GM18951 (cell line): ENCODE measurements around the gene DOK3.
"Not testable (repeated sequence)": the region's sequence is repeated elsewhere in the genome, so short reads cannot be mapped to it uniquely, and the experiment has no call there.

ENCODE experiments used
- POLR2A ChIP-seq: IDR thresholded peaks from 4 replicates; pipeline ENCODE4 v1.6.1; 2011; ENCODE audit warnings: mild to moderate bottlenecking; ENCODE audit not compliant: insufficient read length, insufficient read depth; ENCODE audit errors: extremely low read depth
- in situ Hi-C: fragments of 300-500 bp; cut with MboI; formaldehyde crosslinking; loops from one replicate; pipeline ENCODE4 v1.12.0; 2022; ENCODE audit warnings: low sequenced_read_pairs, mixed read lengths, inconsistent platforms; ENCODE audit not compliant: unreplicated experiment

Gene DOK3

GRCh38 chr5:177495243-177496060 is 14.2 kb downstream of the DOK3 start:
- in situ Hi-C loops, result no loop called here
- no peak for TF ChIP-seq POLR2A

GRCh38 chr5:177494346-177495195 is 15.1 kb downstream of the DOK3 start:
- in situ Hi-C loops, result no loop called here
- TF ChIP-seq POLR2A, result no peak

GRCh38 chr5:177493795-177494345 is 15.8 kb downstream of the DOK3 start:
- TF ChIP-seq POLR2A, result no peak
- in situ Hi-C loops, result no loop called here

GRCh38 chr5:177492841-177493240 is 16.8 kb downstream of the DOK3 start:
- TF ChIP-seq POLR2A, result no peak
- in situ Hi-C loops, result no loop called here

- no peak for TF ChIP-seq POLR2A
- in situ Hi-C loops, result no loop called here
Observed at GRCh38 chr5:177491983-177492746, 17.5 kb downstream of the DOK3 start.

- in situ Hi-C loops, result no loop called here
- TF ChIP-seq POLR2A, result no peak
Observed at GRCh38 chr5:177491429-177491945, 18.1 kb downstream of the DOK3 start.

DNA sequence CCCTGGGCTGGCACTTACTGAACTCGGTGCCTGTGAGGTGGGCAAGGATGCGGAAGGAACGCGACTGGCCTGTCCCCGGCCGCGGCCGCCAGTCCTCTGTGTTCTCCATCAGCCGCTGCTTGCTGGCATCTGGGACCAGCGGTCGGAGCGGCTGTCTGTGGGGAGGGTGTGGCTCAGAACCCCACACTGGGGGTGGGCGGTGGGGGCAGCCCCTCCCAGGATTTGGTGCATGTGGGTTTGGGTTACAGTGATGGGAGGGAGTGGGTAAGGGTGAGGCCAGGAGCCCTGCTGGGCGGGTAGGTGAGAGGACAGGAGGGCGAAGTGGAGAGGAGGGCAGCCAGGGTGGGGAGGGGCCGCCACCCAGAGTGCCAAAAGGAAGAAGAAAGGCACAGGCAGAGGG is 18.6 kb downstream of the DOK3 start:
- in situ Hi-C loops, result no loop called here
- no peak for TF ChIP-seq POLR2A

- in situ Hi-C loops, result no loop called here
- no peak for TF ChIP-seq POLR2A
Observed at GRCh38 chr5:177490311-177490991, 19.2 kb downstream of the DOK3 start.

DNA sequence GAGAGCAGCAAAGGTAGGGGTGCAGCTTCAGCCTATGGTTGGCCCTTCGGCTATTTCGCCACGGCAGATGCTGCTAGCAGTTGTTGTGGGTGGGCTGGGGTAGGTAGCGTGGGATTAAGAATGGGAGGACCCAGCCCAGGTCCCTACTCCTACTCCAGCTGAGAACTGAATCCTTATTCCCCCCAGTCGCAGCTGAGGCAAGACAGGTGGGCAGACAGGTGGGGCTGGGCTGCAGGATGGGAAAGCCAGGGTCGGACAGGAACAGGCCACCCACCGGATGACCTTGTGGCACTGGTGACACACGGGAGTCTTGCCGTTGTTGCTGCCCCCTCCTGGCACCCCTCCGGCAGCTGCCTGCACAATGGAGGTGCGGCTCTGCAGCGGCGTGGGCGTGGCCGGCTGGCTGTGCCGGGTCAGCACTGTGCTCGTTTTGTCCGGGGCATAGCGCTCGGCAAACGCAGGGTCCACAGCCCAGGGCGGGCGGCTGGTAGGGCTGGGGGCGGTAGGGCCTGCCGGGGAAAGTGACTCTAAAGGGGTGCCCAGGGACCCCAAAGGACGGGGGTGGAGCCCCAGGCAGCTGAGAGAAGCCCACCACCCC is 20.4 kb downstream of the DOK3 start:
- in situ Hi-C loops, result no loop called here
- no peak for TF ChIP-seq POLR2A

DNA sequence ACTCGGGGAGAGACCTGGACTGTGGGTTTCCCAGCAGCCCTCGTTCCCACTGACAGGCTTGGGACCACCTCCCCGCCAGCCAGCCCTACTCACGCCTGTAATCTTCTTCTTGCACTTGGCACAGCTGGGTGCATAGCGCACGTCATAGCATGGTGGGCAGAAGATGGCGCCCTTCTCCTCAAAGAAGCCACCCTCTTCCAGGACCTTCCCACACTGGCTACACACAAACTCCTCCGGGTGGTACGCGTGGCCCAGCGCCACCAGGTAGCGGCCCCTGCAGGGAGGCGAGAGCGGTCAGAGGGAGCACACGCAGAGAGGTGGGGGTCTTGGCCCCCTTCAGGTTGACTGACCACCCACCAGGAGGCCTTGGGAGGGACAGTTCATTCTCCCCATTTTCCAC is 21.7 kb downstream of the DOK3 start:
- in situ Hi-C loops, result no loop called here
- no peak for TF ChIP-seq POLR2A

GRCh38 chr5:177487144-177487543 is 22.5 kb downstream of the DOK3 start:
- TF ChIP-seq POLR2A, result no peak
- in situ Hi-C loops, result no loop called here

DNA sequence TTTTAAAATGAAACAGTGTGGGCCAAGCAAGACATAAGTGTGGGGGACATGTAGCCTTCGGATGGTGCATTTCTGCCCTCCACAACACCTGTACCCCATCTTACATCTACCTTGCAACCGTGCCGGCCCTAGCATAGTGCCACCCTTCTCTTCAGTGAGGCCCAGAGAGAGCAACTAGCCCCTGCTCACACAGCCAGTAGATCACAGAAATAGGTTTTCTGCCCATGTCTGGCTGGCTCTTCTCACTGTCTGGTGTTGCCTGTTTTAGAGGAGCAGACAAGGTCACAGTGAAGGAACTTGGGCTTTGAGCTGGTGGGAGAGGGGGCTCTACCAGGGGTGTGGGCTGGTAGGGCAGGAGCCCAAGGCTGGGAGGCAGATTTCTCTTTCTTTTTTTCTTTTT is 23.4 kb downstream of the DOK3 start:
- no peak for TF ChIP-seq POLR2A
- in situ Hi-C loops, result no loop called here

- in situ Hi-C loops, result not testable (repeated sequence)
Observed at GRCh38 chr5:177485753-177486152, 23.9 kb downstream of the DOK3 start.
